GM12878 (cell line): ENCODE measurements around the gene RGL4. TPM values are rescaled to one million over a fixed set of nuclear protein-coding genes. Genes with fewer than 3 reads are reported as not detected.
A peak's percentile ranks its signal among the peaks of the same experiment; 100 is the strongest.

Experiments used
- ATAC-seq: fragments of 200-7000 bp; cut with Tn5 transposase; 3 replicates; pipeline ENCODE4 v1.9.1; 2020; ENCODE audit warnings: mild to moderate bottlenecking, moderate library complexity
- BruUV-seq: library from RNA; stranded (reverse); fragments of 400-500 nt; replicated peaks from 2 replicates; lab custom pipeline; 2021; lab: Mats Ljungman, UMichigan
- CTCF ChIA-PET: fragments of 300-600 bp; sonication (Branson Sonifier 250); formaldehyde crosslinking; extraction: SDS; loops from one replicate; lab custom pipeline; 2021; ENCODE audit warnings: inconsistent platforms; lab: Yijun Ruan, JAX
- POLR2A ChIA-PET: fragments of 350-600 bp; formaldehyde crosslinking; extraction: SDS; loops from one replicate; lab custom pipeline; 2021; ENCODE audit warnings: inconsistent platforms; lab: Charles Lee
- RAD21 ChIA-PET: fragments of 300-600 bp; sonication (Branson Sonifier 250); formaldehyde crosslinking; loops from one replicate; lab custom pipeline; 2023; ENCODE audit warnings: antibody characterized with exemption; ENCODE audit not compliant: unreplicated experiment; lab: Charles Lee
- SMC1A ChIA-PET: fragments of 300-600 bp; sonication (Branson Sonifier 250); formaldehyde crosslinking; loops from one replicate; lab custom pipeline; 2023; ENCODE audit not compliant: unreplicated experiment, uncharacterized antibody; lab: Charles Lee
- DNase-seq: peaks from one replicate; pipeline ENCODE4 v3.0.0-alpha.2; 2011; ENCODE audit warnings: low read depth, low spot score
- FAIRE-seq: peaks from 3 replicates; lab custom pipeline; 2011; peaks lifted over from hg19 to GRCh38; lab: Jason Lieb, UNC
- H2AFZ ChIP-seq: 2 replicates; pipeline ENCODE4 v1.6.0; 2011; ENCODE audit warnings: low read depth, low read length, control low read depth; ENCODE audit not compliant: control insufficient read depth
- H3K27ac ChIP-seq: 2 replicates; pipeline ENCODE4 v1.5.1; 2011; ENCODE audit warnings: control low read depth; ENCODE audit not compliant: control insufficient read depth, insufficient read depth
- H3K27me3 ChIP-seq, 2 experiments: replicated peaks in 1 of 2; 2 replicates each; pipeline versions ENCODE4 v1.6.0 to v1.6.1; 2011; ENCODE audit warnings: low read length in 1 of 2; ENCODE audit not compliant: control insufficient read depth in 2 of 2, insufficient read depth in 2 of 2
- H3K36me3 ChIP-seq, 2 experiments: 2 replicates each; pipeline ENCODE4 v1.5.1; 2011; ENCODE audit warnings: low read length in 1 of 2; ENCODE audit not compliant: control insufficient read depth in 2 of 2, insufficient read depth in 2 of 2
- H3K4me1 ChIP-seq: 2 replicates; pipeline ENCODE4 v1.6.1; 2011; ENCODE audit warnings: mild to moderate bottlenecking, low read length, moderate library complexity, mixed read lengths; ENCODE audit not compliant: control insufficient read depth, insufficient read depth
- H3K4me2 ChIP-seq: 2 replicates; pipeline ENCODE4 v1.6.0; 2011; ENCODE audit warnings: control low read depth; ENCODE audit not compliant: control insufficient read depth, insufficient read depth
- H3K4me3 ChIP-seq: fragments of 200-600 bp; sonication (generic); 2 replicates; pipeline ENCODE4 v1.5.1; 2016
- H3K79me2 ChIP-seq: 2 replicates; pipeline ENCODE4 v1.6.0; 2011; ENCODE audit warnings: low read length; ENCODE audit not compliant: control insufficient read depth, insufficient read depth
- H3K9ac ChIP-seq: 2 replicates; pipeline ENCODE4 v1.8.0; 2011; ENCODE audit warnings: low read length, control low read depth, mixed read lengths; ENCODE audit not compliant: control insufficient read depth, insufficient read depth
- H3K9me3 ChIP-seq: replicated peaks from 3 replicates; pipeline ENCODE4 v1.5.1; 2011; ENCODE audit warnings: mild to moderate bottlenecking, low read length; ENCODE audit not compliant: control insufficient read depth, insufficient read depth
- H4K20me1 ChIP-seq: 2 replicates; pipeline ENCODE4 v1.6.0; 2011; ENCODE audit not compliant: control insufficient read depth, insufficient read depth
- BRCA1 ChIP-seq: IDR thresholded peaks from 2 replicates; pipeline ENCODE4 v1.6.1; 2011; ENCODE audit warnings: low read depth, low read length, improper control_type of control experiment
- EZH2 ChIP-seq: IDR thresholded peaks from 2 replicates; pipeline ENCODE4 v1.6.1; 2012; ENCODE audit warnings: low read depth, mild to moderate bottlenecking, control low read depth, inconsistent platforms, low read length, borderline replicate concordance; ENCODE audit not compliant: control insufficient read depth
- IKZF1 ChIP-seq: fragments of 450-650 bp; conservative IDR thresholded peaks from 2 replicates; pipeline ENCODE4 v1.6.1; 2017; ENCODE audit warnings: antibody characterized with exemption, mild to moderate bottlenecking
- KLF5 ChIP-seq: fragments of 450-650 bp; IDR thresholded peaks from 2 replicates; pipeline ENCODE4 v1.6.1; 2014; ENCODE audit warnings: mild to moderate bottlenecking; ENCODE audit not compliant: partially characterized antibody
- MYC ChIP-seq: IDR thresholded peaks from 2 replicates; pipeline ENCODE4 v1.6.1; 2011; ENCODE audit warnings: mild to moderate bottlenecking, low read length, moderate library complexity, inconsistent platforms; ENCODE audit not compliant: insufficient read depth, insufficient replicate concordance, insufficient read length, severe bottlenecking
- NR2F1 ChIP-seq: fragments of 450-650 bp; conservative IDR thresholded peaks from 2 replicates; pipeline ENCODE4 v1.6.1; 2017; ENCODE audit warnings: mild to moderate bottlenecking
- RB1 ChIP-seq: fragments of 450-650 bp; formaldehyde crosslinking; IDR thresholded peaks from 2 replicates; pipeline ENCODE4 v1.6.1; 2017; ENCODE audit warnings: mild to moderate bottlenecking, borderline replicate concordance
- SIN3A ChIP-seq: IDR thresholded peaks from 2 replicates; pipeline ENCODE4 v1.6.1; 2012; ENCODE audit warnings: low read depth, low read length, improper control_type of control experiment
- SUPT20H ChIP-seq: IDR thresholded peaks from 2 replicates; pipeline ENCODE4 v1.6.1; 2011; ENCODE audit warnings: low read depth, mild to moderate bottlenecking, low read length, moderate library complexity, borderline replicate concordance; ENCODE audit not compliant: control insufficient read depth
- ZNF24 ChIP-seq: fragments of 450-650 bp; IDR thresholded peaks from 2 replicates; pipeline ENCODE4 v1.6.1; 2017; ENCODE audit warnings: antibody characterized with exemption, mild to moderate bottlenecking
- WGBS: methylation state at CpG from one replicate; pipeline ENCODE4 v1.1.6; 2016; ENCODE audit warnings: low lambda C conversion rate; ENCODE audit not compliant: insufficient replicate concordance, insufficient coverage; ENCODE audit errors: missing lambda C conversion rate; 5-methylcytosine and 5-hydroxymethylcytosine counted together
- in situ Hi-C: fragments of 300-500 bp; cut with MboI; formaldehyde crosslinking; loops from 9 replicates; pipeline ENCODE4 v1.14.3; 2018; ENCODE audit warnings: mixed read lengths
- intact Hi-C: fragments of 100-400 bp; cut with micrococcal nuclease; formaldehyde crosslinking; loops from one replicate; pipeline ENCODE4 v1.14.2; 2022; ENCODE audit not compliant: unreplicated experiment
- polyA plus RNA-seq, 11 experiments: library from polyadenylated mRNA; depleted of rRNA in 4 of 11; unstranded in 6 of 11; stranded (reverse) in 5 of 11; fragments of >200 nt; fragmentation: Nextera tagmentation in 4 of 11; fragmentation: Illumina TruSeq in 1 of 11; extraction: Ambion mirVana in 4 of 11; extraction: Trizol in 1 of 11; gene quantifications; 1 replicate in 1 of 11; 2 replicates in 10 of 11; pipeline versions ENCODE4 v1.2.1 to v1.2.3, GENCODE V29; 2011 to 2016; ENCODE audit warnings: inconsistent platforms in 2 of 11, missing spikeins in 2 of 11, low read depth in 1 of 11
- total RNA-seq, 4 experiments: library from RNA; depleted of rRNA in 3 of 4; stranded (reverse); fragments of >200 nt in 3 of 4; fragmentation: Illumina TruSeq in 1 of 4; extraction: Trizol in 1 of 4; gene quantifications; 2 replicates each; pipeline versions ENCODE4 v1.2.1 to v1.2.3, GENCODE V29; 2013 to 2021
- TF ChIP-seq, protein P1 (sequence below): fragments of 450-650 bp; IDR thresholded peaks from 2 replicates; pipeline ENCODE4 v1.6.1; 2017; ENCODE audit warnings: mild to moderate bottlenecking, moderate library complexity
- TF ChIP-seq, protein P2 (sequence below): fragments of 450-650 bp; IDR thresholded peaks from 2 replicates; pipeline ENCODE4 v1.6.1; 2017; ENCODE audit warnings: mild to moderate bottlenecking, moderate library complexity
- TF ChIP-seq, protein P3 (sequence below): IDR thresholded peaks from 2 replicates; pipeline ENCODE4 v1.6.1; 2011; ENCODE audit warnings: borderline replicate concordance, low read depth, mild to moderate bottlenecking, moderate library complexity, mixed read lengths, low read length; ENCODE audit not compliant: insufficient read depth; ENCODE audit errors: extremely low read length
- TF ChIP-seq, protein P4 (sequence below): IDR thresholded peaks from 2 replicates; pipeline ENCODE4 v1.6.1; 2011; ENCODE audit warnings: low read depth, mild to moderate bottlenecking, low read length, moderate library complexity, borderline replicate concordance; ENCODE audit errors: extremely low read depth

The RGL4 gene
- total and polyA plus RNA-seq, 10 of the 15 experiments (the other 5 are each of a cell fraction or from before 2014, with no cell fraction given), result 1.4 to 9.0 (median 2.0) TPM; not detected in 1

DNA sequence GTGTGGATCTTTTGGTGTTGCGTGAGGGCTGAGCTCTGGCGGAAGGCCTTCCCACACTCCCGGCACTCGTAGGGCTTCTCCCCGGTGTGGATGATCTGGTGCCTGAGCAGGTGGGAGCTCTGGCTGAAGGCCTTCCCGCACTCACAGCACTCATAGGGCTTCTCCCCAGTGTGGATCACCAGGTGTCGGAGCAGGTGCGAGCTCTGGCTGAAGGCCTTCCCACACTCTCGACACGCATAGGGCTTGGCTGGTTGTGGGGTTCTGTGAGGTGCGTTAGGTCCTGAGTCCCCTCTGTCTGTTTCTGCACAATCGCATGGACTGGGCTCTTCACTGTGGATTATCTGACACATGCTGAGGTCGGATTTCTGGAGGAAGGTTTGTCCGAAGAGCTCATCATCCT, 53.7 kb downstream of the RGL4 start:
- CTCF ChIA-PET, result no interaction called here
- H3K4me2 ChIP-seq, result no peak overlapping the region
- no peak for DNase-seq
- H4K20me1 ChIP-seq, result no peaks in the 10 kb centered on the region
- no peak overlapping the region for H3K27ac ChIP-seq
- H2AFZ ChIP-seq, result no peak overlapping the region
- SMC1A ChIA-PET, result interaction anchor here (0.7 kb wide), 1 partner anchor 13 kb away, joined by 3 read pairs; no protein-coding TSS in a partner anchor
- no peaks in the 10 kb centered on the region for H3K4me1 ChIP-seq
- RAD21 ChIA-PET, result no interaction called here
- no peaks in the 10 kb centered on the region; a peak in 1 of 4 replicates for H3K36me3 ChIP-seq
- no peaks in the 10 kb centered on the region for H3K79me2 ChIP-seq
- no peak for ATAC-seq
- no peak overlapping the region for H3K4me3 ChIP-seq
- H3K27me3 ChIP-seq, result no peaks in the 10 kb centered on the region
- BruUV-seq, result TSS peak; percentile 46
- FAIRE-seq, result no peak
- 92% methylated on average over 14 of the region's 14 CpGs for WGBS
- H3K9ac ChIP-seq, result no peak overlapping the region
- intact Hi-C loops (no loop called here), in situ Hi-C loops (no loop called here)
- no peaks in the 10 kb centered on the region; the same call in 2 of the 3 replicates for H3K9me3 ChIP-seq
- POLR2A ChIA-PET, result interaction anchor here (1.6 kb wide), 1 partner anchor 11 kb away, joined by 7 read pairs; no protein-coding TSS in a partner anchor
- TF ChIP-seq, protein P1, sequence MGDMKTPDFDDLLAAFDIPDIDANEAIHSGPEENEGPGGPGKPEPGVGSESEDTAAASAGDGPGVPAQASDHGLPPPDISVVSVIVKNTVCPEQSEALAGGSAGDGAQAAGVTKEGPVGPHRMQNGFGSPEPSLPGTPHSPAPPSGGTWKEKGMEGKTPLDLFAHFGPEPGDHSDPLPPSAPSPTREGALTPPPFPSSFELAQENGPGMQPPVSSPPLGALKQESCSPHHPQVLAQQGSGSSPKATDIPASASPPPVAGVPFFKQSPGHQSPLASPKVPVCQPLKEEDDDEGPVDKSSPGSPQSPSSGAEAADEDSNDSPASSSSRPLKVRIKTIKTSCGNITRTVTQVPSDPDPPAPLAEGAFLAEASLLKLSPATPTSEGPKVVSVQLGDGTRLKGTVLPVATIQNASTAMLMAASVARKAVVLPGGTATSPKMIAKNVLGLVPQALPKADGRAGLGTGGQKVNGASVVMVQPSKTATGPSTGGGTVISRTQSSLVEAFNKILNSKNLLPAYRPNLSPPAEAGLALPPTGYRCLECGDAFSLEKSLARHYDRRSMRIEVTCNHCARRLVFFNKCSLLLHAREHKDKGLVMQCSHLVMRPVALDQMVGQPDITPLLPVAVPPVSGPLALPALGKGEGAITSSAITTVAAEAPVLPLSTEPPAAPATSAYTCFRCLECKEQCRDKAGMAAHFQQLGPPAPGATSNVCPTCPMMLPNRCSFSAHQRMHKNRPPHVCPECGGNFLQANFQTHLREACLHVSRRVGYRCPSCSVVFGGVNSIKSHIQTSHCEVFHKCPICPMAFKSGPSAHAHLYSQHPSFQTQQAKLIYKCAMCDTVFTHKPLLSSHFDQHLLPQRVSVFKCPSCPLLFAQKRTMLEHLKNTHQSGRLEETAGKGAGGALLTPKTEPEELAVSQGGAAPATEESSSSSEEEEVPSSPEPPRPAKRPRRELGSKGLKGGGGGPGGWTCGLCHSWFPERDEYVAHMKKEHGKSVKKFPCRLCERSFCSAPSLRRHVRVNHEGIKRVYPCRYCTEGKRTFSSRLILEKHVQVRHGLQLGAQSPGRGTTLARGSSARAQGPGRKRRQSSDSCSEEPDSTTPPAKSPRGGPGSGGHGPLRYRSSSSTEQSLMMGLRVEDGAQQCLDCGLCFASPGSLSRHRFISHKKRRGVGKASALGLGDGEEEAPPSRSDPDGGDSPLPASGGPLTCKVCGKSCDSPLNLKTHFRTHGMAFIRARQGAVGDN, result peak; percentile 94
- no peak for TF ChIP-seq RB1
- no peak for TF ChIP-seq MYC
- no peak for TF ChIP-seq NR2F1
- TF ChIP-seq SIN3A, result no peak
- TF ChIP-seq, protein P2, sequence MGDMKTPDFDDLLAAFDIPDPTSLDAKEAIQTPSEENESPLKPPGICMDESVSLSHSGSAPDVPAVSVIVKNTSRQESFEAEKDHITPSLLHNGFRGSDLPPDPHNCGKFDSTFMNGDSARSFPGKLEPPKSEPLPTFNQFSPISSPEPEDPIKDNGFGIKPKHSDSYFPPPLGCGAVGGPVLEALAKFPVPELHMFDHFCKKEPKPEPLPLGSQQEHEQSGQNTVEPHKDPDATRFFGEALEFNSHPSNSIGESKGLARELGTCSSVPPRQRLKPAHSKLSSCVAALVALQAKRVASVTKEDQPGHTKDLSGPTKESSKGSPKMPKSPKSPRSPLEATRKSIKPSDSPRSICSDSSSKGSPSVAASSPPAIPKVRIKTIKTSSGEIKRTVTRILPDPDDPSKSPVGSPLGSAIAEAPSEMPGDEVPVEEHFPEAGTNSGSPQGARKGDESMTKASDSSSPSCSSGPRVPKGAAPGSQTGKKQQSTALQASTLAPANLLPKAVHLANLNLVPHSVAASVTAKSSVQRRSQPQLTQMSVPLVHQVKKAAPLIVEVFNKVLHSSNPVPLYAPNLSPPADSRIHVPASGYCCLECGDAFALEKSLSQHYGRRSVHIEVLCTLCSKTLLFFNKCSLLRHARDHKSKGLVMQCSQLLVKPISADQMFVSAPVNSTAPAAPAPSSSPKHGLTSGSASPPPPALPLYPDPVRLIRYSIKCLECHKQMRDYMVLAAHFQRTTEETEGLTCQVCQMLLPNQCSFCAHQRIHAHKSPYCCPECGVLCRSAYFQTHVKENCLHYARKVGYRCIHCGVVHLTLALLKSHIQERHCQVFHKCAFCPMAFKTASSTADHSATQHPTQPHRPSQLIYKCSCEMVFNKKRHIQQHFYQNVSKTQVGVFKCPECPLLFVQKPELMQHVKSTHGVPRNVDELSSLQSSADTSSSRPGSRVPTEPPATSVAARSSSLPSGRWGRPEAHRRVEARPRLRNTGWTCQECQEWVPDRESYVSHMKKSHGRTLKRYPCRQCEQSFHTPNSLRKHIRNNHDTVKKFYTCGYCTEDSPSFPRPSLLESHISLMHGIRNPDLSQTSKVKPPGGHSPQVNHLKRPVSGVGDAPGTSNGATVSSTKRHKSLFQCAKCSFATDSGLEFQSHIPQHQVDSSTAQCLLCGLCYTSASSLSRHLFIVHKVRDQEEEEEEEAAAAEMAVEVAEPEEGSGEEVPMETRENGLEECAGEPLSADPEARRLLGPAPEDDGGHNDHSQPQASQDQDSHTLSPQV, result peak; percentile 98
- TF ChIP-seq, protein P3, sequence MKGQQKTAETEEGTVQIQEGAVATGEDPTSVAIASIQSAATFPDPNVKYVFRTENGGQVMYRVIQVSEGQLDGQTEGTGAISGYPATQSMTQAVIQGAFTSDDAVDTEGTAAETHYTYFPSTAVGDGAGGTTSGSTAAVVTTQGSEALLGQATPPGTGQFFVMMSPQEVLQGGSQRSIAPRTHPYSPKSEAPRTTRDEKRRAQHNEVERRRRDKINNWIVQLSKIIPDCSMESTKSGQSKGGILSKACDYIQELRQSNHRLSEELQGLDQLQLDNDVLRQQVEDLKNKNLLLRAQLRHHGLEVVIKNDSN, result no peak
- TF ChIP-seq, protein P4, sequence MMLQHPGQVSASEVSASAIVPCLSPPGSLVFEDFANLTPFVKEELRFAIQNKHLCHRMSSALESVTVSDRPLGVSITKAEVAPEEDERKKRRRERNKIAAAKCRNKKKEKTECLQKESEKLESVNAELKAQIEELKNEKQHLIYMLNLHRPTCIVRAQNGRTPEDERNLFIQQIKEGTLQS, result no peak
- TF ChIP-seq IKZF1, result no peak
- no peak for TF ChIP-seq KLF5
- TF ChIP-seq BRCA1, result no peak
- TF ChIP-seq EZH2, result no peak
- TF ChIP-seq SUPT20H, result no peak
- TF ChIP-seq ZNF24, result peak; percentile 92
